HAP-1 (cell line): ENCODE measurements around the gene SLIT3.
A peak's percentile ranks its signal among the peaks of the same experiment; 100 is the strongest.
"Not testable (repeated sequence)": the region's sequence is repeated elsewhere in the genome, so short reads cannot be mapped to it uniquely, and the experiment has no call there.

Experiments used
- DNase-seq, 2 experiments: peaks; one replicate each; pipeline ENCODE4 v3.0.0-alpha.2; 2016 to 2020; ENCODE audit warnings: low spot score in 2 of 2
- H3K27me3 ChIP-seq: fragments of 250-450 bp; sonication (Bioruptor Pico); 2 replicates; pipeline ENCODE4 v1.5.1; 2020; ENCODE audit warnings: low read depth, mild to moderate bottlenecking, moderate library complexity
- H3K36me3 ChIP-seq: fragments of 250-450 bp; sonication (Bioruptor Pico); replicated peaks from 2 replicates; pipeline ENCODE4 v1.5.1; 2020; ENCODE audit warnings: mild to moderate bottlenecking
- H3K4me1 ChIP-seq: fragments of 250-450 bp; sonication (Bioruptor Pico); 2 replicates; pipeline ENCODE4 v1.5.1; 2020; ENCODE audit warnings: mild to moderate bottlenecking
- H3K4me3 ChIP-seq: fragments of 250-450 bp; sonication (Bioruptor Pico); 2 replicates; pipeline ENCODE4 v1.5.1; 2020; ENCODE audit warnings: mild to moderate bottlenecking, moderate library complexity
- H3K9me3 ChIP-seq: fragments of 250-450 bp; sonication (Bioruptor Pico); 2 replicates; pipeline ENCODE4 v1.5.1; 2020; ENCODE audit warnings: mild to moderate bottlenecking, moderate library complexity
- in situ Hi-C: fragments of 300-500 bp; cut with MboI; formaldehyde crosslinking; loops from 3 replicates; pipeline ENCODE4 v1.14.3; 2020; ENCODE audit warnings: low sequenced_read_pairs, inconsistent platforms, mixed read lengths

SLIT3 gene

GRCh38 chr5:168638846-168639245, 662.1 kb downstream of the SLIT3 start:
- in situ Hi-C loops, result not testable (repeated sequence)

GRCh38 chr5:168637793-168638192, 663.1 kb downstream of the SLIT3 start:
- Histone ChIP-seq H3K9me3 (no peaks in the 10 kb centered on the region; the same call in 1 of the 2 replicates), H3K36me3 (no peaks in the 10 kb centered on the region), H3K4me1 (peaks cover 18% of the 10 kb centered on the region), H3K27me3 (no peaks in the 10 kb centered on the region), H3K4me3 (no peak overlapping the region)
- DNase-seq, result no peak
- in situ Hi-C loops, result no loop called here

More at GRCh38 chr5:168638846-168639245, 662.1 kb downstream of the SLIT3 start:
- not testable (repeated sequence) for H3K9me3 ChIP-seq, H3K27me3 ChIP-seq, DNase-seq, H3K36me3 ChIP-seq, H3K4me3 ChIP-seq
- H3K4me1 ChIP-seq, result peaks cover 18% of the 10 kb centered on the region

GRCh38 chr5:168637281-168637680, 663.7 kb downstream of the SLIT3 start:
- in situ Hi-C loops, result no loop called here
- Histone ChIP-seq H3K4me3 (no peak overlapping the region), H3K36me3 (no peaks in the 10 kb centered on the region), H3K4me1 (peaks cover 18% of the 10 kb centered on the region), H3K27me3 (no peaks in the 10 kb centered on the region), H3K9me3 (no peaks in the 10 kb centered on the region; the same call in 1 of the 2 replicates)
- peak; percentile 23 to 60 for DNase-seq

- H3K4me1 ChIP-seq, H3K4me3 ChIP-seq, H3K27me3 ChIP-seq, H3K36me3 ChIP-seq, DNase-seq, in situ Hi-C loops, H3K9me3 ChIP-seq: not testable (repeated sequence)
These were observed 670.0 kb downstream of the SLIT3 start for GRCh38 chr5:168630958-168631357.

GRCh38 chr5:168624850-168625364, 676.0 kb downstream of the SLIT3 start:
- no peaks in the 10 kb centered on the region for H3K27me3 ChIP-seq
- in situ Hi-C loops, result no loop called here
- H3K4me1 ChIP-seq, result no peaks in the 10 kb centered on the region
- H3K4me3 ChIP-seq, result no peak overlapping the region
- no peaks in the 10 kb centered on the region for H3K36me3 ChIP-seq
- H3K9me3 ChIP-seq, result no peaks in the 10 kb centered on the region
- DNase-seq, result no peak

- H3K4me3 ChIP-seq, result no peak overlapping the region
- no peaks in the 10 kb centered on the region for H3K4me1 ChIP-seq
- H3K27me3 ChIP-seq, result no peaks in the 10 kb centered on the region; the same call in 1 of the 2 replicates
- no peaks in the 10 kb centered on the region for H3K9me3 ChIP-seq
- H3K36me3 ChIP-seq, result no peaks in the 10 kb centered on the region
- DNase-seq, result no peak
- in situ Hi-C loops, result no loop called here
These were observed 680.1 kb downstream of the SLIT3 start for GRCh38 chr5:168620807-168621206.

- Histone ChIP-seq H3K36me3 (no peaks in the 10 kb centered on the region), H3K4me1 (0 out of 2 replicates have a peak, but pooled peaks cover 3% of the 10 kb centered on the region), H3K9me3 (no peaks in the 10 kb centered on the region), H3K4me3 (no peak overlapping the region), H3K27me3 (peaks cover 2% of the 10 kb centered on the region; the same call in 1 of the 2 replicates)
- in situ Hi-C loops, result no loop called here
- no peak for DNase-seq
These were observed 686.3 kb downstream of the SLIT3 start for GRCh38 chr5:168614661-168615060.

GRCh38 chr5:168613996-168614395, 686.9 kb downstream of the SLIT3 start:
- DNase-seq, result no peak
- H3K9me3 ChIP-seq, result no peaks in the 10 kb centered on the region
- in situ Hi-C loops, result no loop called here
- H3K4me3 ChIP-seq, result no peak overlapping the region
- H3K4me1 ChIP-seq, result 0 out of 2 replicates have a peak, but pooled peaks cover 3% of the 10 kb centered on the region
- H3K27me3 ChIP-seq, result peaks cover 2% of the 10 kb centered on the region; the same call in 1 of the 2 replicates
- no peaks in the 10 kb centered on the region for H3K36me3 ChIP-seq

- in situ Hi-C loops, result no loop called here
- Histone ChIP-seq H3K36me3 (no peaks in the 10 kb centered on the region), H3K4me3 (no peak overlapping the region), H3K9me3 (no peaks in the 10 kb centered on the region), H3K4me1 (0 out of 2 replicates have a peak, but pooled peaks cover 3% of the 10 kb centered on the region), H3K27me3 (peaks cover 2% of the 10 kb centered on the region; the same call in 1 of the 2 replicates)
- no peak for DNase-seq
These were observed 687.5 kb downstream of the SLIT3 start for GRCh38 chr5:168613396-168613795.

- H3K4me3 ChIP-seq, result no peak overlapping the region
- no peaks in the 10 kb centered on the region for H3K9me3 ChIP-seq
- in situ Hi-C loops, result no loop called here
- H3K4me1 ChIP-seq, result 0 out of 2 replicates have a peak, but pooled peaks cover 3% of the 10 kb centered on the region
- DNase-seq, result no peak
- H3K36me3 ChIP-seq, result no peaks in the 10 kb centered on the region
- peaks cover 2% of the 10 kb centered on the region; the same call in 1 of the 2 replicates for H3K27me3 ChIP-seq
These were observed 687.9 kb downstream of the SLIT3 start for GRCh38 chr5:168612996-168613395.

GRCh38 chr5:168612123-168612522, 688.8 kb downstream of the SLIT3 start:
- Histone ChIP-seq H3K36me3 (no peaks in the 10 kb centered on the region), H3K4me3 (no peak overlapping the region), H3K4me1 (0 out of 2 replicates have a peak, but pooled peaks cover 3% of the 10 kb centered on the region), H3K27me3 (peaks cover 2% of the 10 kb centered on the region; the same call in 1 of the 2 replicates), H3K9me3 (no peaks in the 10 kb centered on the region)
- in situ Hi-C loops, result no loop called here
- DNase-seq, result no peak
